GM19193 (cell line): Measurements from ENCODE around the gene PTMS.

ENCODE experiments used
- POLR2A ChIP-seq: IDR thresholded peaks from 4 replicates; pipeline ENCODE4 v1.6.1; 2011; ENCODE audit not compliant: insufficient read depth, insufficient read length; ENCODE audit errors: extremely low read depth

PTMS gene

GRCh38 chr12:6818222-6818621, 52.1 kb downstream of the PTMS start:
- no peak for TF ChIP-seq POLR2A

GRCh38 chr12:6818645-6819044, 52.5 kb downstream of the PTMS start:
- no peak for TF ChIP-seq POLR2A

GRCh38 chr12:6819106-6820030, 53.2 kb downstream of the PTMS start:
- no peak for TF ChIP-seq POLR2A

GRCh38 chr12:6820166-6820565, 54.0 kb downstream of the PTMS start:
- no peak for TF ChIP-seq POLR2A
